IMR-90 (cell line): ENCODE measurements around the gene CDC45. TPM values are rescaled to one million over a fixed set of nuclear protein-coding genes. Genes with fewer than 3 reads are reported as not detected.

Experiments used
- ATAC-seq: fragments of 200-7000 bp; cut with Tn5 transposase; 2 replicates; pipeline ENCODE4 v1.9.1; 2020; ENCODE audit warnings: low read depth, mild to moderate bottlenecking, moderate library complexity
- BruUV-seq: library from RNA; stranded (reverse); fragments of 400-500 nt; replicated peaks from 2 replicates; lab custom pipeline; 2021; lab: Mats Ljungman, UMichigan
- CTCF ChIA-PET: fragments of 300-600 bp; formaldehyde crosslinking; extraction: SDS; loops from one replicate; lab custom pipeline; 2021; ENCODE audit warnings: antibody characterized with exemption; lab: Yijun Ruan, JAX
- POLR2A ChIA-PET: fragments of 300-600 bp; sonication (Branson Sonifier 250); formaldehyde crosslinking; loops from one replicate; lab custom pipeline; 2022; ENCODE audit warnings: antibody characterized with exemption; ENCODE audit not compliant: unreplicated experiment; lab: Charles Lee
- DNase-seq: peaks from one replicate; pipeline ENCODE4 v3.0.0; 2013
- H2AFZ ChIP-seq: replicated peaks from 2 replicates; pipeline ENCODE3; 2013; ENCODE audit warnings: low read length, mild to moderate bottlenecking; ENCODE audit not compliant: poor library complexity
- H2AK5ac ChIP-seq: 2 replicates; pipeline ENCODE4 v1.6.1; 2013; ENCODE audit warnings: low read depth, low read length, inconsistent platforms
- H2AK9ac ChIP-seq: replicated peaks from 2 replicates; pipeline ENCODE3; 2013; ENCODE audit warnings: mild to moderate bottlenecking, low read depth, low read length, moderate library complexity; ENCODE audit not compliant: poor library complexity
- H2BK120ac ChIP-seq: 2 replicates; pipeline ENCODE4 v1.6.1; 2013; ENCODE audit warnings: low read depth, low read length, inconsistent platforms
- H2BK15ac ChIP-seq: 3 replicates; pipeline ENCODE4 v1.6.1; 2013; ENCODE audit warnings: low read depth, low read length, inconsistent platforms
- H2BK20ac ChIP-seq: 2 replicates; pipeline ENCODE4 v1.6.1; 2013; ENCODE audit warnings: low read depth, mild to moderate bottlenecking, inconsistent platforms, low read length, moderate library complexity
- H2BK5ac ChIP-seq: 2 replicates; pipeline ENCODE4 v1.6.1; 2013; ENCODE audit warnings: mild to moderate bottlenecking, low read depth, low read length, inconsistent platforms; ENCODE audit not compliant: poor library complexity, severe bottlenecking
- H3K14ac ChIP-seq: replicated peaks from 2 replicates; pipeline ENCODE4 v1.6.1; 2013; ENCODE audit warnings: low read depth, low read length, inconsistent platforms
- H3K18ac ChIP-seq: 2 replicates; pipeline ENCODE4 v1.6.1; 2013; ENCODE audit warnings: low read depth, low read length, control low read depth
- H3K23ac ChIP-seq: 2 replicates; pipeline ENCODE4 v1.6.1; 2013; ENCODE audit warnings: low read depth, low read length, inconsistent platforms
- H3K27ac ChIP-seq: 2 replicates; pipeline ENCODE4 v1.5.1; 2013; ENCODE audit warnings: mild to moderate bottlenecking, control low read depth, low read length; ENCODE audit not compliant: insufficient read depth
- H3K27me3 ChIP-seq: 2 replicates; pipeline ENCODE4 v1.6.1; 2013; ENCODE audit warnings: low read length; ENCODE audit not compliant: control insufficient read depth, insufficient read depth
- H3K36me3 ChIP-seq: 2 replicates; pipeline ENCODE4 v1.6.1; 2013; ENCODE audit warnings: low read length, mixed read lengths; ENCODE audit not compliant: control insufficient read depth, insufficient read depth
- H3K4ac ChIP-seq: 2 replicates; pipeline ENCODE4 v1.6.1; 2013; ENCODE audit warnings: low read depth, low read length, inconsistent platforms
- H3K4me1 ChIP-seq: 2 replicates; pipeline ENCODE4 v1.6.1; 2013; ENCODE audit warnings: low read length, mixed read lengths; ENCODE audit not compliant: control insufficient read depth, insufficient read depth
- H3K4me2 ChIP-seq: 2 replicates; pipeline ENCODE4 v1.6.1; 2013; ENCODE audit warnings: low read depth, mild to moderate bottlenecking, control low read depth, low read length, moderate library complexity
- H3K4me3 ChIP-seq: 2 replicates; pipeline ENCODE4 v1.5.1; 2013; ENCODE audit warnings: low read depth, mild to moderate bottlenecking, control low read depth, low read length, moderate library complexity; ENCODE audit not compliant: insufficient read depth
- H3K56ac ChIP-seq: 2 replicates; pipeline ENCODE4 v1.6.1; 2013; ENCODE audit warnings: low read length, inconsistent platforms; ENCODE audit not compliant: insufficient read depth; ENCODE audit errors: extremely low read depth
- H3K79me1 ChIP-seq, 2 experiments: 2 replicates each; pipeline ENCODE4 v1.6.1; 2013; ENCODE audit warnings: low read length in 2 of 2, inconsistent platforms in 1 of 2, low read depth in 1 of 2
- H3K9ac ChIP-seq: 2 replicates; pipeline ENCODE4 v1.6.1; 2013; ENCODE audit warnings: low read depth, low read length, control low read depth
- H3K9me1 ChIP-seq: 2 replicates; pipeline ENCODE4 v1.6.1; 2013; ENCODE audit warnings: low read length, inconsistent platforms; ENCODE audit not compliant: insufficient read depth
- H3K9me3 ChIP-seq: 2 replicates; pipeline ENCODE4 v1.6.1; 2013; ENCODE audit warnings: low read length; ENCODE audit not compliant: control insufficient read depth, insufficient read depth
- H4K20me1 ChIP-seq: 2 replicates; pipeline ENCODE4 v1.6.1; 2013; ENCODE audit warnings: low read length, inconsistent platforms; ENCODE audit not compliant: insufficient read depth
- H4K5ac ChIP-seq: 2 replicates; pipeline ENCODE4 v1.6.1; 2013; ENCODE audit warnings: mild to moderate bottlenecking, low read depth, low read length, control low read depth
- H4K8ac ChIP-seq, 2 experiments: 2 replicates each; pipeline ENCODE4 v1.6.1; 2013; ENCODE audit warnings: low read depth in 2 of 2, low read length in 2 of 2, control low read depth in 1 of 2, inconsistent platforms in 1 of 2
- H4K91ac ChIP-seq: 2 replicates; pipeline ENCODE4 v1.6.1; 2013; ENCODE audit warnings: low read depth, low read length, inconsistent platforms; ENCODE audit not compliant: insufficient read depth
- BHLHE40 ChIP-seq: fragments of 150-350 bp; IDR thresholded peaks from 2 replicates; pipeline ENCODE4 v1.6.1; 2016; ENCODE audit warnings: mild to moderate bottlenecking, low read depth, low read length
- CEBPB ChIP-seq: IDR thresholded peaks from 2 replicates; pipeline ENCODE4 v1.6.1; 2012; ENCODE audit warnings: low read depth, low read length, improper control_type of control experiment
- CHD1 ChIP-seq: IDR thresholded peaks from 2 replicates; pipeline ENCODE4 v1.6.1; 2012; ENCODE audit warnings: low read depth, low read length, improper control_type of control experiment
- ELK1 ChIP-seq: fragments of 150-350 bp; IDR thresholded peaks from 2 replicates; pipeline ENCODE4 v1.6.1; 2016; ENCODE audit warnings: low read depth, mild to moderate bottlenecking, low read length, moderate library complexity, borderline replicate concordance
- FOS ChIP-seq: fragments of 150-350 bp; IDR thresholded peaks from 2 replicates; pipeline ENCODE4 v1.6.1; 2016; ENCODE audit warnings: low read depth, low read length
- MAFK ChIP-seq: IDR thresholded peaks from 2 replicates; pipeline ENCODE4 v1.6.1; 2012; ENCODE audit warnings: low read depth, low read length, improper control_type of control experiment
- MAZ ChIP-seq: IDR thresholded peaks from 2 replicates; pipeline ENCODE4 v1.6.1; 2012; ENCODE audit warnings: low read depth, mild to moderate bottlenecking, low read length, improper control_type of control experiment, moderate library complexity, borderline replicate concordance
- MXI1 ChIP-seq: IDR thresholded peaks from 2 replicates; pipeline ENCODE4 v1.6.1; 2012; ENCODE audit warnings: low read depth, mild to moderate bottlenecking, low read length, moderate library complexity, borderline replicate concordance
- NFE2L2 ChIP-seq: fragments of 150-350 bp; IDR thresholded peaks from 2 replicates; pipeline ENCODE4 v1.6.1; 2016; ENCODE audit warnings: low read depth, mild to moderate bottlenecking, low read length
- POLR2A ChIP-seq: IDR thresholded peaks from 2 replicates; pipeline ENCODE4 v1.6.1; 2012; ENCODE audit warnings: mild to moderate bottlenecking, low read depth, low read length
- RAD21 ChIP-seq: IDR thresholded peaks from 2 replicates; pipeline ENCODE4 v1.6.1; 2012; ENCODE audit warnings: low read length, improper control_type of control experiment
- RCOR1 ChIP-seq: IDR thresholded peaks from 2 replicates; pipeline ENCODE4 v1.6.1; 2012; ENCODE audit warnings: mild to moderate bottlenecking, low read length, improper control_type of control experiment; ENCODE audit not compliant: insufficient replicate concordance
- RFX5 ChIP-seq: IDR thresholded peaks from 2 replicates; pipeline ENCODE4 v1.8.0; 2012; ENCODE audit warnings: low read depth, mild to moderate bottlenecking, low read length, moderate library complexity
- SMC3 ChIP-seq: fragments of 150-350 bp; IDR thresholded peaks from 2 replicates; pipeline ENCODE4 v1.6.1; 2016; ENCODE audit warnings: low read depth, mild to moderate bottlenecking, antibody characterized with exemption, low read length, moderate library complexity
- WGBS, 2 experiments: methylation state at CpG; one replicate each; pipeline versions ENCODE4 v1.1.5 to v1.1.7; 2013; ENCODE audit warnings: missing lambda C conversion rate in 2 of 2; ENCODE audit not compliant: insufficient read length in 1 of 2; ENCODE audit errors: extremely low coverage in 2 of 2; 5-methylcytosine and 5-hydroxymethylcytosine counted together
- dilution Hi-C: fragments of 300-500 bp; cut with HindIII; formaldehyde crosslinking; loops from one replicate; pipeline ENCODE4 v1.14.3; 2018; ENCODE audit warnings: low sequenced_read_pairs; ENCODE audit not compliant: unreplicated experiment
- in situ Hi-C: fragments of 300-500 bp; cut with MboI; formaldehyde crosslinking; loops from 3 replicates; pipeline ENCODE4 v1.14.3; 2019; ENCODE audit warnings: low sequenced_read_pairs, inconsistent platforms, mixed read lengths
- intact Hi-C: fragments of 100-400 bp; cut with micrococcal nuclease; formaldehyde crosslinking; loops from 2 replicates; pipeline ENCODE4 v1.10.0; 2022
- polyA plus RNA-seq, 3 experiments: library from polyadenylated mRNA; depleted of rRNA; stranded (reverse); fragments of >200 nt; gene quantifications; 2 replicates each; pipeline ENCODE4 v1.2.3, GENCODE V29; 2012; ENCODE audit warnings: low replicate concordance in 1 of 3
- total RNA-seq: library from RNA; depleted of rRNA; stranded (reverse); fragments of >200 nt; gene quantifications from 2 replicates; pipeline ENCODE4 v1.2.3, GENCODE V29; 2012

Gene CDC45
- total and polyA plus RNA-seq, 2 of the 4 experiments (the other 2 are of a cell fraction) = 22.7 to 44.6 TPM

- in situ Hi-C loops (no loop called here), intact Hi-C loops (no loop called here), dilution Hi-C loops (no loop called here)
- H3K4me1 ChIP-seq = peaks cover 2% of the 10 kb centered on the region
- H2BK120ac ChIP-seq = no peak overlapping the region
- H2AFZ ChIP-seq = no peak overlapping the region
- H4K8ac ChIP-seq = no peak overlapping the region
- H3K27ac ChIP-seq = no peak overlapping the region
- H3K4me2 ChIP-seq = no peak overlapping the region
- peaks cover 13% of the 10 kb centered on the region for H4K20me1 ChIP-seq
- no peak for ATAC-seq
- no peak overlapping the region for H4K5ac ChIP-seq
- H3K4ac ChIP-seq = no peak overlapping the region
- H2BK20ac ChIP-seq = no peak overlapping the region
- no peak overlapping the region for H3K23ac ChIP-seq
- H3K4me3 ChIP-seq = no peak overlapping the region
- no TSS peak for BruUV-seq
- no peak for DNase-seq
- no peak overlapping the region for H2AK5ac ChIP-seq
- no peak overlapping the region for H4K91ac ChIP-seq
- H3K14ac ChIP-seq = no peak overlapping the region
- peaks cover 12 to 53% of the 10 kb centered on the region in 2 experiments for H3K79me1 ChIP-seq
- no peak overlapping the region for H2BK5ac ChIP-seq
- no peaks in the 10 kb centered on the region for H3K27me3 ChIP-seq
- H2AK9ac ChIP-seq = no peak overlapping the region
- POLR2A ChIA-PET = no interaction called here
- H3K18ac ChIP-seq = no peak overlapping the region
- H2BK15ac ChIP-seq = no peak overlapping the region
- H3K9me3 ChIP-seq = no peaks in the 10 kb centered on the region
- peaks cover 4% of the 10 kb centered on the region; the same call in 1 of the 2 replicates for H3K9me1 ChIP-seq
- no peak overlapping the region for H3K56ac ChIP-seq
- no CpG with 5 or more reads among the region's 7 CpGs for WGBS, 2 experiments
- CTCF ChIA-PET = no interaction called here
- no peak for TF ChIP-seq CEBPB
- no peak for TF ChIP-seq MXI1
- no peak for TF ChIP-seq BHLHE40
- TF ChIP-seq CHD1 = no peak
- TF ChIP-seq SMC3 = no peak
- no peak for TF ChIP-seq POLR2A
- no peak for TF ChIP-seq FOS
- TF ChIP-seq RCOR1 = no peak
- TF ChIP-seq MAZ = no peak
- TF ChIP-seq RFX5 = no peak
- no peak for TF ChIP-seq RAD21
- no peak for TF ChIP-seq ELK1
- TF ChIP-seq NFE2L2 = no peak
- no peak for TF ChIP-seq MAFK
- peaks cover 13% of the 10 kb centered on the region for H3K36me3 ChIP-seq
- H3K9ac ChIP-seq = no peak overlapping the region
Observed at GRCh38 chr22:19434401-19434800, 45.3 kb upstream of the CDC45 start.
